ENCODE measurements around the gene PCBD1.

PCBD1 gene

DNA sequence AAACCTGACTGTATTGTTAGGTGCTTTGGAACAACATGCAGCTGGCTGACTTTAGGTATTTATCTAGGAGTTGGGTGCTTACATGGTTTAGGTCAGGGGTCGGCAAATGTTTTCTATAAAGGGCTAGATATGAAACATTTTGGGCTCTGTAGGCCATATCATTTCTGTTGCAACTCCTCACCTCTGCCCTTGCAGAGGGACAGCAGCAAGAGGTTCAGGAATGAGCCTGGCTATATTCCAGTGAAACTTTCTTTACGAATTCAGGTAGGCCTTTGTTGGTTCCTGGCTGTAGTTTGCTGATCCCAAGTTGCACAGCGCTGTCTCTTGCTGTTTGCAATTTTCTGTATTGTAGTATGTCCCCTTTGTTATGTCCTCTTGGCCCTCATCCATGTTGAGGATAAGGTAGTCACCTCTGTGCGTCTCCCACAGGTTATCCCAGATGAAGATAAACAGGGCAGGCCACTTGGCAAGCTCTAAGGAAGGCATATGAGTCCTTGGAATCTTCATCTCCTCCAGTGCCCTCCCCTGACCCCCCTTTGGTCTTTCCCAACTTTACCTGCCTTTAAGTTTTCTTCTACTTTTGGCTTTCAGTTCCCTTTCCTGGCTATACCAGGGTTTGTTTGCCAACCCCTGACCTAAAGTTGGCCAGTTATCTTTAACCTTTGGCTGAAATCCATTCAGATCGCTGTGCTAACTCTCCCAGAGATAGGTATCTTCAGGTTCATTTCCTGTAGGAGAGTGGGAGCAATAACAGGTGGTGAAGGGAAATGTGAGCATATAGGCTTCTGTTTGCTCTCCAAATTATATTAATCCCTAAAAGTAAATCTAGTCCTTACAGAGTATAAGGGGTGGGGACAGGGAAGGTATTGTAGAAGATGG lies 36.5 kb downstream of the PCBD1 start:
- H3K27ac ChIP-seq (ENCODE audit: low read length) = no peak overlapping the region
- H3K9ac ChIP-seq (ENCODE audit: low read length) = no peak overlapping the region
- no peaks in the 10 kb centered on the region for H3K27me3 ChIP-seq (ENCODE audit: control insufficient read depth, insufficient read depth, low read length)
- no peaks in the 10 kb centered on the region for H3K9me3 ChIP-seq (ENCODE audit: control insufficient read depth, low read depth, low read length)
- no peak overlapping the region for H3K4me3 ChIP-seq (ENCODE audit: low read length)
- H3K36me3 ChIP-seq (ENCODE audit: control insufficient read depth, low read depth, low read length) = peaks cover 43% of the 10 kb centered on the region
- H3K4me1 ChIP-seq (ENCODE audit: control insufficient read depth, low read depth, low read length) = no peaks in the 10 kb centered on the region

DNA sequence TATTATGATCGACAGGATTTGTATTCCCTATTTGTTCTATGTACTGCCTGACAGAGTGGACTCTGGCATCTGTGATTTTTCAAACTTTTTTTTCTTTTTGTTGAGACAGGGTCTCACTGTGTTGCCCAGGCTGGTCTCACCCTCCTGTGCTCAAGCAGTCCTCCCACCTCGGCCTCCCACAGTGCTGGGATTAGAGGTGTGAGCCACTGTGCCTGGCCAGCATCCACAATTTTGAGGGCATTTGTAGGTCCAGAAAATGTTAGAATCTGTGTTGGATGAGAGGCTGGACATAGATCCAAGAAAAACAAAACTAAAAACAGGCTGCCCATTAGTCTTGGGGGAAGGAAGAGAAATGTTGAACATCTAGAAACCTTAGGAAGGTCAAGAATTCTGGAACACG lies 38.3 kb downstream of the PCBD1 start:
- Histone ChIP-seq H3K4me1 (ENCODE audit: control insufficient read depth, low read depth, low read length) (no peaks in the 10 kb centered on the region), H3K36me3 (ENCODE audit: control insufficient read depth, low read depth, low read length) (peaks cover 44% of the 10 kb centered on the region), H3K4me3 (ENCODE audit: low read length) (no peak overlapping the region), H3K9ac (ENCODE audit: low read length) (no peak overlapping the region), H3K9me3 (ENCODE audit: control insufficient read depth, low read depth, low read length) (no peaks in the 10 kb centered on the region), H3K27ac (ENCODE audit: low read length) (no peak overlapping the region), H3K27me3 (ENCODE audit: control insufficient read depth, insufficient read depth, low read length) (no peaks in the 10 kb centered on the region)

DNA sequence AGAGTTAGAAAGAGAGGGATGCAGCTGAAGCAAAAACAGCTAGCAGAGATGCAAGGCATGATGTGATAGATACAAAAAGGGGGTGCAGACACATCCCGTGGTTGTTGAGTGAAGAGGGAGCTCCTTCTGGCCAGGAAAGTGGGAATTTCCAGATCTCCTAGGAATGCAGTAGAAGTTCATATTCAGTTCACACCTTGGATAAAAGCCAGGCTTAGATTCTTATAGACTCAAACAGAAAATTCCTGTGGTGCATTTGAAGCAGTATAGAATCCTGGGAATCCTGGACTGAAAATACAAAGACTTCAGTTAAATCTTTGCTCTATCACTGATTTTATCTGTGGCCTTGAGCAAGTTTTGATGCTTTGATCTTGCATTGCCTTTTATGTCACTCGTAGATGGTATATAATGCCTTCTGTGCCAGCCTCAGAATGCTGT lies 38.8 kb downstream of the PCBD1 start:
- Histone ChIP-seq H3K9me3 (ENCODE audit: control insufficient read depth, low read depth, low read length) (no peaks in the 10 kb centered on the region), H3K4me3 (ENCODE audit: low read length) (no peak overlapping the region), H3K27me3 (ENCODE audit: control insufficient read depth, insufficient read depth, low read length) (no peaks in the 10 kb centered on the region), H3K4me1 (ENCODE audit: control insufficient read depth, low read depth, low read length) (no peaks in the 10 kb centered on the region), H3K27ac (ENCODE audit: low read length) (no peak overlapping the region), H3K9ac (ENCODE audit: low read length) (no peak overlapping the region), H3K36me3 (ENCODE audit: control insufficient read depth, low read depth, low read length) (peaks cover 41% of the 10 kb centered on the region)

DNA sequence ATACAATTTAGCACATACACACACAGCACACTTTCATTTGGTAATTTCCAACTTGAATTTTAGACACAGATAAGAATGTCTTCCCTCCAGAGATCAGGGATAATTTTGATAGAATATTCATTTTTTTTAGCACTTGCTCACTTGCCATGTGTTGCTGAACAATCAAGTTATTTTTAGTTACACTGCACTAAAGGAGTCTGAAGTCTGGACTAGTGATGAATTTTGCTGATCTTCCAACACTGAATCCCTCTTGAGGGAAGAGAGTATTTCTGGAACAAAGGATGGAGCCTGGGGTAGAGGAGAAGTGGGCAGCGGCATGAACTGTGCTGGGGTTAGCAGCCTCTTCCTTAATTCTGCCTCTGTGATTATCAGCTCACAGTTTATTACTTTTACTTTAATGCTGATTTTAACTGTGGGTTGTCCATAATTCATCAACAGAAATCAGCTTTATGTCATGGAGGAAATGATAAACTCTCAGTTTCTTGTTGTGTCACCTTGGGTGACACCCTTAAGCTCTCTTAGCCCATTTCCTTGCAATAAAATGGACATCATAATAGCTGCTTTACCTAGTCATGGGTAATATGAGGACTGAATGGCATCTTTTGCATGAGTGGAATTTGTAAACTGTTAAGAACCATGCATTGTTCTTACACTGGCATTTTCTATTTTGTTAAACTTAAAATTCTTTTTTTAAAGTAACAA lies 40.6 kb downstream of the PCBD1 start:
- Histone ChIP-seq H3K4me3 (ENCODE audit: low read length) (no peak overlapping the region), H3K4me1 (ENCODE audit: control insufficient read depth, low read depth, low read length) (no peaks in the 10 kb centered on the region), H3K36me3 (ENCODE audit: control insufficient read depth, low read depth, low read length) (peaks cover 27% of the 10 kb centered on the region), H3K9me3 (ENCODE audit: control insufficient read depth, low read depth, low read length) (no peaks in the 10 kb centered on the region), H3K27ac (ENCODE audit: low read length) (no peak overlapping the region), H3K9ac (ENCODE audit: low read length) (no peak overlapping the region), H3K27me3 (ENCODE audit: control insufficient read depth, insufficient read depth, low read length) (no peaks in the 10 kb centered on the region)

DNA sequence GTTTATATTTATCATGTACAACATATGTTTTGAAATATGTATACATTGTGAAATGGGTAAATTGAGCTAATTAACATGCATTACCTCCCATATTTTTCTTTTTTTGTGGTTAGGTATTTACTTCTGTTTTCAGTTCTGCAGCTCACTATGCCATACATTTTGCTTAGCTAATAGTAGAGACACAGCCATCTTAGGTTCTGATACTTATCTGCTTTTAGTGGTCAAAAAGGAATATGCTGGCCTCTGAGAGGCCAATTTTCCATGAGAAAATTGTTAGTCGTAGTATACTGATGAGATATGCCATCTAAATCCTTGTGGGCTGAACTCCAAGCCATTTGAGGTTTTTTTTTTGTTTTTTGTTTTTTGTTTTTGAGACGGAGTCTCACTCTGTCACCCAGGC lies 41.6 kb downstream of the PCBD1 start:
- Histone ChIP-seq H3K27ac (ENCODE audit: low read length) (no peak overlapping the region), H3K9ac (ENCODE audit: low read length) (no peak overlapping the region), H3K4me1 (ENCODE audit: control insufficient read depth, low read depth, low read length) (no peaks in the 10 kb centered on the region), H3K36me3 (ENCODE audit: control insufficient read depth, low read depth, low read length) (peaks cover 19% of the 10 kb centered on the region), H3K27me3 (ENCODE audit: control insufficient read depth, insufficient read depth, low read length) (no peaks in the 10 kb centered on the region), H3K9me3 (ENCODE audit: control insufficient read depth, low read depth, low read length) (no peaks in the 10 kb centered on the region), H3K4me3 (ENCODE audit: low read length) (no peak overlapping the region)

DNA sequence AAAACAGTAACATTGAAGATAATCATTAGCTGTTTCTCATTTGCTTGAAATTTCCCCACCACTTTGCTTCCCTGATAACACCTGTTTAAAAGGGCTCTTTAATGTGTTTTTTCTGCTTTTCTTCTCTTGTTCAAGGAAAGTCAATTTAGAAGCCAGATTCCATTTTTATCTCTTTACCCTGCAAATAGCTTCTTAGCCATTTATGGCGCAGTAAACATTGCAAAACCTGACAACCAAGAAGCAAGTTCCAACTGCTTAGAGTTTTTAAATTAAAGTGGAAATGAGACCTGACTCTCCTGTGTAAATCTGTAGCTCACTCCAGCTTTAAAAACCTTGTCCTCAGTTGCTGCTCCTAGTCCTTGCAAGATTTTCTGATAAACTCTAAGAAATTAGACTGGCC lies 42.5 kb downstream of the PCBD1 start:
- no peaks in the 10 kb centered on the region for H3K4me1 ChIP-seq (ENCODE audit: control insufficient read depth, low read depth, low read length)
- peaks cover 10% of the 10 kb centered on the region for H3K36me3 ChIP-seq (ENCODE audit: control insufficient read depth, low read depth, low read length)

DNA sequence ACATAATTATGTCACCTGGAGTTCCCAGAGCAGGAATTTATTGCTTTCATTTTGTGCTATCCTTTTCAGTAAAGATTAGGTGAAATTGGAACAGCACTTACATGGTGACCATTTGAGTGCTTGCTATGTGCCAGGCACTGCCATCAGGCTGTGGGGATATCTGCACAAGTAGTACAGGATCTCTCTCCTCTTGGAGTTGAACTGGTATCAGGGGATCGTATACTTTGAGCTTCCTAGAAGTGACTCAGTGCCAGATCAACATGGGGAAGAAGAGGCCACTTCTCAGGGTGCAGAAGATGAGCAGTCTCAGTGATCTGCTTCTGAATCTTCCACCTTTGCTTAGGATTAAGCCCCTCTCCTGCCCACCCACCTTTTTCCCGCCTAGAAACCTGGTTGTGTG lies 43.1 kb downstream of the PCBD1 start:
- Histone ChIP-seq H3K27me3 (ENCODE audit: control insufficient read depth, insufficient read depth, low read length) (no peaks in the 10 kb centered on the region), H3K36me3 (ENCODE audit: control insufficient read depth, low read depth, low read length) (peaks cover 10% of the 10 kb centered on the region), H3K9me3 (ENCODE audit: control insufficient read depth, low read depth, low read length) (no peaks in the 10 kb centered on the region), H3K4me1 (ENCODE audit: control insufficient read depth, low read depth, low read length) (no peaks in the 10 kb centered on the region), H3K27ac (ENCODE audit: low read length) (no peak overlapping the region), H3K4me3 (ENCODE audit: low read length) (no peak overlapping the region), H3K9ac (ENCODE audit: low read length) (no peak overlapping the region)

More for the DNA sequence above, 42.5 kb downstream of the PCBD1 start:
- H3K4me3 ChIP-seq (ENCODE audit: low read length) = no peak overlapping the region
- H3K27ac ChIP-seq (ENCODE audit: low read length) = no peak overlapping the region
- no peak overlapping the region for H3K9ac ChIP-seq (ENCODE audit: low read length)
- H3K9me3 ChIP-seq (ENCODE audit: control insufficient read depth, low read depth, low read length) = no peaks in the 10 kb centered on the region
- no peaks in the 10 kb centered on the region for H3K27me3 ChIP-seq (ENCODE audit: control insufficient read depth, insufficient read depth, low read length)

DNA sequence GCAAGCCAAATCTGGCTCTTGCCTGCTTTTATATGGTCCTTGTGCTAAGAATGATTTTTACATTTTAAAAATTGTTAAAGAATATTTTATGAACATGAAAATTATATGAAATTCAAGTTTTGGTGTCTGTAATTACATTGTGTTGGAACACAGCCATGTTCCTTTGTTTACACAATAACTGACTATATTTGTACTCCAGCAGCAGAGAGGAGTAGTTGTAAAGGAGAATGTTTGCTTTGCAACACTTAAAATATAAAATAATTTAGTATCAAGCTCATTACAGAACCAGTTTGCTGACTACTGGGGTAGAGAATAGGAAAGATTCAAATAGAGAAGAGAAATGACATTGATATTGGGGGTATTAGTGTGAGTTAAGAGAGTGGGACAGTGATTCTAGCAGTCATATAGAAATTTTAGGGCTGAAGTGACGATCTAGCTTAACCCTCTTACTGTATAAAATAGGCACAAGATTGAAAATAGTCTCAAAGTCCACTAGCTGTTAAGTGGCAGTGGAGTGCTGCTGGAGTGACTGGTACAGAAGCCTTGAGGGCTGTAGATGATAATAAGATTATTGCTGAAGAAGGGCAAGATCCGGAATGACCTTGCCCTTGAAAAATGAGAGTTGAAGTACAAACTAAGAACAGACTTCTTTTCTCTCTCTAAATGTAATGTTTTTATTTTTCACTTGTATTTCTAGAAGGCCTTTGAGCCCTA lies 44.4 kb downstream of the PCBD1 start:
- H3K9ac ChIP-seq (ENCODE audit: low read length) = no peak overlapping the region
- H3K27ac ChIP-seq (ENCODE audit: low read length) = no peak overlapping the region
- H3K27me3 ChIP-seq (ENCODE audit: control insufficient read depth, insufficient read depth, low read length) = no peaks in the 10 kb centered on the region

DNA sequence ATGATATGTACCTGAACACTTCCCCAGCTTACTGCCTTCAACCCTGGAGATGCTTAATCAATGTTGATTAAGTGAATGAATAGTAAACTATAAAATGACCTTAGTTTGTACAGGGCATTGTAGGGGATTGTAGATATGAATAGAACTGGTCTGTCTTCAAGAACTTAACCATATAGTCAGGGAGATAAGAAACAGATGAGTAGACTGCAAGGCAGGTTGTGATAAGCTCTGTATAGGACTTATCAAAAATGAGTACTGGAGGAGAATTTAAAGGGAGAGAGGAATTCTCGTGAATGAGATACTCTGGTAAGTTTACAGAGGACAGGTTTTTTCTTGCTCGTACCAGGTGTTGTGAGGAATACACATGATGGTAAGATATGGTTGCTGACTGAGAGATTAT lies 45.0 kb downstream of the PCBD1 start:
- no peak overlapping the region for H3K4me3 ChIP-seq (ENCODE audit: low read length)
- no peaks in the 10 kb centered on the region for H3K27me3 ChIP-seq (ENCODE audit: control insufficient read depth, insufficient read depth, low read length)
- H3K9me3 ChIP-seq (ENCODE audit: control insufficient read depth, low read depth, low read length) = no peaks in the 10 kb centered on the region
- H3K36me3 ChIP-seq (ENCODE audit: control insufficient read depth, low read depth, low read length) = peaks cover 10% of the 10 kb centered on the region
- H3K4me1 ChIP-seq (ENCODE audit: control insufficient read depth, low read depth, low read length) = no peaks in the 10 kb centered on the region
- no peak overlapping the region for H3K27ac ChIP-seq (ENCODE audit: low read length)
- H3K9ac ChIP-seq (ENCODE audit: low read length) = no peak overlapping the region

More for the DNA sequence above, 44.4 kb downstream of the PCBD1 start:
- no peaks in the 10 kb centered on the region for H3K9me3 ChIP-seq (ENCODE audit: control insufficient read depth, low read depth, low read length)
- peaks cover 10% of the 10 kb centered on the region for H3K36me3 ChIP-seq (ENCODE audit: control insufficient read depth, low read depth, low read length)
- H3K4me1 ChIP-seq (ENCODE audit: control insufficient read depth, low read depth, low read length) = no peaks in the 10 kb centered on the region
- no peak overlapping the region for H3K4me3 ChIP-seq (ENCODE audit: low read length)

DNA sequence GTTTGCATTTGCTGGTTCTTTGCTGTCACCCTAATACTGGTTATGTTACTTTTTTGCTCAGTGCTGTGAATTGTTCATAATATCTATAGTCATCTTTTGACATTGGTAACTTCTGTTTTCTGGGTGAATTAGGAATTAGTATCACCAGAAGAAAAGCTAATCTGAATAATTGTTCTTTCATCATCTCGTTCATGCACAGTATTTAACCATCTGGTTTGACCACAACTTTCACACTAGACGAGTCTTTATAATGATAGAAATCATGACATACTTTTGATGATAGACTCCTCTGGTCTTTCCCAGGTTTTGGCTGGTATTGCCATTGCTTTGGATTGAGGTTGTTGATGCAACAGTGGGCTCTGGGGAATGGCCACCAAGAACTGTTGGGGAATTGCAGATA lies 47.5 kb downstream of the PCBD1 start:
- H3K4me1 ChIP-seq (ENCODE audit: control insufficient read depth, low read depth, low read length) = no peaks in the 10 kb centered on the region
- H3K9me3 ChIP-seq (ENCODE audit: control insufficient read depth, low read depth, low read length) = no peaks in the 10 kb centered on the region
- H3K4me3 ChIP-seq (ENCODE audit: low read length) = no peak overlapping the region
- H3K27me3 ChIP-seq (ENCODE audit: control insufficient read depth, insufficient read depth, low read length) = no peaks in the 10 kb centered on the region
- H3K36me3 ChIP-seq (ENCODE audit: control insufficient read depth, low read depth, low read length) = peaks cover 8% of the 10 kb centered on the region
- no peak overlapping the region for H3K27ac ChIP-seq (ENCODE audit: low read length)
- H3K9ac ChIP-seq (ENCODE audit: low read length) = no peak overlapping the region

DNA sequence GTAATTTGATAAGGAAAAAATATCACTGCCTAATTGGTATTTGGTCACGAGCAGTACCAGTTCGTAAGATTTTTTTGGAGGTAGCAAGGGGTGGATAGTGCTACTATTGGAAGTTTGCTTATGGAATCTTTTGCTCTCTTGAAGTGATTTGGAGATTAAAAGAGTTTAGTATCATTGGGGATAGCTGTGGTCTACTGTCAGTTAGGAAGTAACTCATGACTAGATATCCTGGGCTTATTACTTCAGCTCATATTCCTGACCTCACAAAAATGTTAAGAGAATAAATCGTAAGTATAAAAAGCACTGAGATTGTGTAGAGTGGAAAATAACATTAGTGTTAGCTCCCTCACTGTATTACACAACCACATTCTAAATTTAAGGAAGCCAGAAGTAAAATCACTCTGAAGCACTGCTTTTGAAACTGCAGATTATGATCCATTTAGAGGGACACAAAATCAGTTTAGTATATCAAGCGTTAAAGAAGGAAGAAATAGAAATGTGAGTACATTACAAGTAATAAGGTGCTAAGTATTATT lies 50.0 kb downstream of the PCBD1 start:
- H3K36me3 ChIP-seq (ENCODE audit: control insufficient read depth, low read depth, low read length) = no peaks in the 10 kb centered on the region

More for the DNA sequence above, 50.0 kb downstream of the PCBD1 start:
- no peak overlapping the region for H3K4me3 ChIP-seq (ENCODE audit: low read length)
- no peaks in the 10 kb centered on the region for H3K9me3 ChIP-seq (ENCODE audit: control insufficient read depth, low read depth, low read length)
- H3K27me3 ChIP-seq (ENCODE audit: control insufficient read depth, insufficient read depth, low read length) = no peaks in the 10 kb centered on the region
- H3K4me1 ChIP-seq (ENCODE audit: control insufficient read depth, low read depth, low read length) = no peaks in the 10 kb centered on the region
- no peak overlapping the region for H3K9ac ChIP-seq (ENCODE audit: low read length)
- H3K27ac ChIP-seq (ENCODE audit: low read length) = no peak overlapping the region
